ENCODE measurements around the gene COPS2. TPM values are rescaled to one million over a fixed set of nuclear protein-coding genes. Genes with fewer than 3 reads are reported as not detected.

The COPS2 gene
- total RNA-seq, 1 donor from 2014 or later, result 84.0 TPM

- TF ChIP-seq, protein P1, sequence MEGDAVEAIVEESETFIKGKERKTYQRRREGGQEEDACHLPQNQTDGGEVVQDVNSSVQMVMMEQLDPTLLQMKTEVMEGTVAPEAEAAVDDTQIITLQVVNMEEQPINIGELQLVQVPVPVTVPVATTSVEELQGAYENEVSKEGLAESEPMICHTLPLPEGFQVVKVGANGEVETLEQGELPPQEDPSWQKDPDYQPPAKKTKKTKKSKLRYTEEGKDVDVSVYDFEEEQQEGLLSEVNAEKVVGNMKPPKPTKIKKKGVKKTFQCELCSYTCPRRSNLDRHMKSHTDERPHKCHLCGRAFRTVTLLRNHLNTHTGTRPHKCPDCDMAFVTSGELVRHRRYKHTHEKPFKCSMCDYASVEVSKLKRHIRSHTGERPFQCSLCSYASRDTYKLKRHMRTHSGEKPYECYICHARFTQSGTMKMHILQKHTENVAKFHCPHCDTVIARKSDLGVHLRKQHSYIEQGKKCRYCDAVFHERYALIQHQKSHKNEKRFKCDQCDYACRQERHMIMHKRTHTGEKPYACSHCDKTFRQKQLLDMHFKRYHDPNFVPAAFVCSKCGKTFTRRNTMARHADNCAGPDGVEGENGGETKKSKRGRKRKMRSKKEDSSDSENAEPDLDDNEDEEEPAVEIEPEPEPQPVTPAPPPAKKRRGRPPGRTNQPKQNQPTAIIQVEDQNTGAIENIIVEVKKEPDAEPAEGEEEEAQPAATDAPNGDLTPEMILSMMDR (IDR thresholded peaks at IDR 0.05; ENCODE audit: unreplicated experiment), result no peak
- no peak overlapping the region for H3K27ac Mint-ChIP-seq
- H3K4me3 Mint-ChIP-seq (ENCODE audit: low read depth), result no peak overlapping the region
- no peaks in the 10 kb centered on the region for H3K4me1 Mint-ChIP-seq (ENCODE audit: low read depth)
- no peaks in the 10 kb centered on the region for H3K27me3 Mint-ChIP-seq
- peaks cover 4% of the 10 kb centered on the region for H3K36me3 Mint-ChIP-seq (ENCODE audit: insufficient read depth)
- no peak for DNase-seq (ENCODE audit: low spot score, unreplicated experiment)
- H3K9me3 Mint-ChIP-seq (ENCODE audit: low read depth), result no peaks in the 10 kb centered on the region
These were observed 52.4 kb downstream of the COPS2 start for GRCh38 chr15:49103002-49103401.

DNA sequence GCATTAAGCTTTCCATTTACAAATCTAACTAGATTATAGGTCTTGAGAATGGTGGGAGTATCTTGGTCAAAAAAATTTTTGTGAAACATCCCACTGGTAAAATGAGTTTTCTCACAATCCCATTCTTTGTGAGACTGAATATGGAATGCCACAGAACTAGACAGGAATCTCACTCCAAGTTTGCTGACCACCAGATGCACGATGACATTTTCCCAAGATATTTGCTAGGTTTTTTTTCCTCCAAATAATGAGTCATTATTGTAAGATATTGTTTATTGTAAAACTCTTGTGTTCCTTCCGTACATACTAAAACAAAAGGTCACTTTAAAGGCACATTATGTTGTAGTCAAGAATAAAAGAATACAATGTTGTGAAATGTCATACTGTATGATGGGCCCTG is 53.9 kb downstream of the COPS2 start:
- no peaks in the 10 kb centered on the region for H3K27me3 Mint-ChIP-seq
- H3K9me3 Mint-ChIP-seq (ENCODE audit: low read depth), result no peaks in the 10 kb centered on the region
- no peak overlapping the region for H3K27ac Mint-ChIP-seq
- peaks cover 6% of the 10 kb centered on the region for H3K36me3 Mint-ChIP-seq (ENCODE audit: insufficient read depth)
- no peak for DNase-seq (ENCODE audit: low spot score, unreplicated experiment)
- TF ChIP-seq, protein P1 (IDR thresholded peaks at IDR 0.05; ENCODE audit: unreplicated experiment), result no peak
- no peak overlapping the region for H3K4me3 Mint-ChIP-seq (ENCODE audit: low read depth)
- H3K4me1 Mint-ChIP-seq (ENCODE audit: low read depth), result peaks cover 2% of the 10 kb centered on the region

DNA sequence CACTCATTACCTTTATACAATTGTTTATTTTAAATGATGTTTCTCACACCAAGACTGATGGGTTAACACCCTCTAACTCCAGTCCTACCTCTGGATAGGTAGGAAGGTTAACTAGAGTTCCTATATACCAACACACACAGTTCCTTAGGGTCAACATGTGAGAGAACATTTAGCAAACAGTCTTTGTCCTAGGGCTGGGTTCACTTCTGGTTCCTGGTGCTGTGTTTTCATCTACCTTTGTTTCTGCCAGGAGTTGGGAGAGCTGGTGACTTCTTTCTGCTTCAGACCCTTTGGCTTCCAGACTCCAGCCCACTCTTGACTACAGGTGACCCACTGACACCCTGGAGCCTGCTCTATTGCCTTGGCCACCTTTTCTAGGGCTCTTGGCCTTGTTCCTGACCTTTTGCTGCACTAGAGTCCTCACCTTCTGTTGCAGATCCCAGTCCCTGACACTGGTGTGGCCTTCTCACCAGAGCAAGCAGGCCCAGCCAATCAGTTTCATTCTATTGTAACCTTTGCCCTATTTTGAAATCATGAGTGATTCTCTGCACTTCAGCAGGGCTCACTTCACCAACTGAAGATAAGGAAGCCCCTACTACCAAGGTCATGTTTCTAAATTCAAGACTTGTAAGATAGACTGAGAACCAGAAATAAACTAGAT is 59.2 kb downstream of the COPS2 start:
- H3K9me3 Mint-ChIP-seq (ENCODE audit: low read depth), result no peaks in the 10 kb centered on the region
- H3K36me3 Mint-ChIP-seq (ENCODE audit: insufficient read depth), result peaks cover 3% of the 10 kb centered on the region
- TF ChIP-seq, protein P1 (IDR thresholded peaks at IDR 0.05; ENCODE audit: unreplicated experiment), result no peak
- peak overlapping the region; percentile 7 for H3K27ac Mint-ChIP-seq
- H3K27me3 Mint-ChIP-seq, result no peaks in the 10 kb centered on the region
- DNase-seq (ENCODE audit: low spot score, unreplicated experiment), result no peak
- peaks cover 7% of the 10 kb centered on the region for H3K4me1 Mint-ChIP-seq (ENCODE audit: low read depth)
- no peak overlapping the region for H3K4me3 Mint-ChIP-seq (ENCODE audit: low read depth)

DNA sequence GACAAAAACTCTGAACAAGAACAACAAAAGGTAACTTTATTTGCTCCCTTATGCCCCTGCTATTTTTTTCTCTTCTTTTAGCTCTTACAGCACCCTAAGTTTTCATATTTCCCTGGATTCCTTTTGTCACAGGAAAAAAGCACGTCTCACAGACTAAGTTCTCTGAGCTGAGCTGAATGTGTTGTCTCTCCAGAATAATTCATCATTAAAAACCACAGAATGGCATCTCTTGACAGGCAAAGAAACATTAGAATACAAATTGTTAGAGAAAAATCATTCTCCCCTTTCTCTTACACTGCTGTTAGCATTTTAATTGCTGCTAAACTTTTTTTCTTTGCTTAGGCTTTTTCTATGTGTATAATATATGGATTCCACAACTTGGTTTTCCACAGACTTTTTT is 60.5 kb downstream of the COPS2 start:
- DNase-seq (ENCODE audit: low spot score, unreplicated experiment), result no peak
- no peak overlapping the region for H3K27ac Mint-ChIP-seq
- H3K4me3 Mint-ChIP-seq (ENCODE audit: low read depth), result no peak overlapping the region
- no peaks in the 10 kb centered on the region for H3K9me3 Mint-ChIP-seq (ENCODE audit: low read depth)
- H3K4me1 Mint-ChIP-seq (ENCODE audit: low read depth), result peaks cover 7% of the 10 kb centered on the region
- TF ChIP-seq, protein P1 (IDR thresholded peaks at IDR 0.05; ENCODE audit: unreplicated experiment), result no peak
- peaks cover 3% of the 10 kb centered on the region for H3K36me3 Mint-ChIP-seq (ENCODE audit: insufficient read depth)
- H3K27me3 Mint-ChIP-seq, result no peaks in the 10 kb centered on the region

DNA sequence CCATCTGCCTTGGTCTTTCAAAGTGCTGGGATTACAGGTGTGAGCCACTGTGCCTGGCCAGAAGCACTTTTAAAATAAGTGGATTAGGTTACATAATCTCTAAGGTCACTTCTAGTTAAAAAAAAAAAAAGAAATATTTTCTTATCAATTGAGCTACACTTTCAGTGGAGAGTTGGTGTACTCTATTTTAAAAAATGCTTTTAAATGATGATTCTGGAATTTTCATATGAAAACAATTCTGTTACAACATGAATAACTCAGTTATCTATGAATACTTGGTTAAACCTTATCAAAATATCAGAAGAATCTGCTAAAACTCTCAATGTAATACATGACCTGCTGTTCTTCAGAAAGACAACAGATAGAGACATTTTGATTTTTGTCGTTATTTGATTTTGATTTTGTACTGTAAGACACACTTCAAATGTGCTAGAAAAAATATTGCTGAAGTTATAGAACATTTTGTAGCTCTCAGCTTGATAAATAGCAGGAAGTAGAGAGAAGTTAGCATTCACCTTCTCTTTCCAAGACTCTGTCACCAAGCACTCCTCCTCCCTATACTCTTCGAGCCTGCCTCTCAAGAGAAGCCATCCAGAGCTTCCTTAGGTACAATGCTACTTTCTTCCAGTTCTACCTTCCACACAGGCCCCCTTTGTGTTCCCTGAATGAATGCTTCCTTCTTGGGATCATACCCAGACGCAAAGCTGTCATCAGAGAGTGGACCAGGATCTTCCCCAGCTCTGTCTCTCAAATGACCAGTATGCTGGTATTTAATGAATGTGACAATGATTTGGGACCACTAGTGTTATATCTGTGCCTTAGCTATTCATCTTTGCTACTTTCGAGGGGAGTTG is 61.9 kb downstream of the COPS2 start:
- peaks cover 3% of the 10 kb centered on the region for H3K36me3 Mint-ChIP-seq (ENCODE audit: insufficient read depth)
- no peak for DNase-seq (ENCODE audit: low spot score, unreplicated experiment)
- H3K4me1 Mint-ChIP-seq (ENCODE audit: low read depth), result peaks cover 7% of the 10 kb centered on the region
- H3K27me3 Mint-ChIP-seq, result no peaks in the 10 kb centered on the region
- H3K27ac Mint-ChIP-seq, result no peak overlapping the region
- H3K9me3 Mint-ChIP-seq (ENCODE audit: low read depth), result no peaks in the 10 kb centered on the region
- H3K4me3 Mint-ChIP-seq (ENCODE audit: low read depth), result no peak overlapping the region
- TF ChIP-seq, protein P1 (IDR thresholded peaks at IDR 0.05; ENCODE audit: unreplicated experiment), result no peak

Measured in progenitor cell of endocrine pancreas (in vitro differentiated cells).